Dedifferentiated amniotic fluid mesenchymal stem cell (primary cell): ENCODE results near the gene DTNB.
"Not testable (repeated sequence)": the region's sequence is repeated elsewhere in the genome, so short reads cannot be mapped to it uniquely, and the experiment has no call there.

Experiments used
- DNase-seq: peaks from one replicate; pipeline ENCODE4 v3.0.0-alpha.2; 2016; ENCODE audit errors: extremely low spot score

Gene DTNB

GRCh38 chr2:25632396-25632795, 41.0 kb downstream of the DTNB start:
- DNase-seq, result no peak

GRCh38 chr2:25624635-25625034, 48.7 kb downstream of the DTNB start:
- no peak for DNase-seq

- DNase-seq, result no peak
Observed at GRCh38 chr2:25623361-25623760, 50.0 kb downstream of the DTNB start.

- no peak for DNase-seq
Observed at GRCh38 chr2:25620711-25621110, 52.7 kb downstream of the DTNB start.

- DNase-seq, result no peak
Observed at GRCh38 chr2:25620077-25620476, 53.3 kb downstream of the DTNB start.

GRCh38 chr2:25619185-25619584, 54.2 kb downstream of the DTNB start:
- DNase-seq, result no peak

GRCh38 chr2:25618676-25619075, 54.7 kb downstream of the DTNB start:
- DNase-seq, result peak; percentile 41

GRCh38 chr2:25617948-25618646, 55.3 kb downstream of the DTNB start:
- DNase-seq, result peak; percentile 89

- DNase-seq, result no peak
Observed at GRCh38 chr2:25615920-25616319, 57.5 kb downstream of the DTNB start.

GRCh38 chr2:25615386-25615785, 58.0 kb downstream of the DTNB start:
- no peak for DNase-seq

- no peak for DNase-seq
Observed at GRCh38 chr2:25614711-25615110, 58.7 kb downstream of the DTNB start.

- DNase-seq, result no peak
Observed at GRCh38 chr2:25608718-25609117, 64.7 kb downstream of the DTNB start.

GRCh38 chr2:25606892-25607291, 66.5 kb downstream of the DTNB start:
- DNase-seq, result peak; percentile 38

- no peak for DNase-seq
Observed at GRCh38 chr2:25602333-25602723, 71.0 kb downstream of the DTNB start.

GRCh38 chr2:25601711-25602332, 71.6 kb downstream of the DTNB start:
- not testable (repeated sequence) for DNase-seq

- DNase-seq, result no peak
Observed at GRCh38 chr2:25598911-25599310, 74.5 kb downstream of the DTNB start.

GRCh38 chr2:25598332-25598731, 75.0 kb downstream of the DTNB start:
- DNase-seq, result no peak

GRCh38 chr2:25597881-25598280, 75.5 kb downstream of the DTNB start:
- DNase-seq, result no peak

GRCh38 chr2:25596516-25597244, 76.7 kb downstream of the DTNB start:
- DNase-seq, result no peak

- DNase-seq, result no peak
Observed at GRCh38 chr2:25595393-25595792, 78.0 kb downstream of the DTNB start.

- DNase-seq, result no peak
Observed at GRCh38 chr2:25594991-25595390, 78.4 kb downstream of the DTNB start.

GRCh38 chr2:25592766-25593292, 80.5 kb downstream of the DTNB start:
- no peak for DNase-seq
